Spleen (tissue), 7 donors: ENCODE data around the gene EVA1B.

Experiments
- POLR2AphosphoS5 ChIP-seq, 3 donors: sonication (generic); formaldehyde crosslinking; IDR thresholded peaks; one replicate each; pipeline ENCODE4 v1.5.1; 2017; ENCODE audit warnings: antibody characterized with exemption in 3 of 3
- TF ChIP-seq, protein P1 (sequence below), 11 experiments: fragments of 200-600 bp in 7 of 11; fragments of 450-650 bp in 4 of 11; sonication (generic) in 4 of 11; IDR thresholded peaks in 8 of 11; conservative IDR thresholded peaks in 3 of 11; 1 replicate in 7 of 11; 2 replicates in 4 of 11; pipeline versions ENCODE4 v1.4.0 to v1.8.0; 2016 to 2021; ENCODE audit warnings: antibody characterized with exemption in 11 of 11, inconsistent platforms in 4 of 11, mild to moderate bottlenecking in 1 of 11
- donor health status: DM: no; HTN: no; CAD: no; lungs with moderate emphysema.
- donor health status: DM: no; HTN: no; CAD: no.
- donor health status: DM: no; HTN: no; CAD: no.

- TF ChIP-seq, protein P1, sequence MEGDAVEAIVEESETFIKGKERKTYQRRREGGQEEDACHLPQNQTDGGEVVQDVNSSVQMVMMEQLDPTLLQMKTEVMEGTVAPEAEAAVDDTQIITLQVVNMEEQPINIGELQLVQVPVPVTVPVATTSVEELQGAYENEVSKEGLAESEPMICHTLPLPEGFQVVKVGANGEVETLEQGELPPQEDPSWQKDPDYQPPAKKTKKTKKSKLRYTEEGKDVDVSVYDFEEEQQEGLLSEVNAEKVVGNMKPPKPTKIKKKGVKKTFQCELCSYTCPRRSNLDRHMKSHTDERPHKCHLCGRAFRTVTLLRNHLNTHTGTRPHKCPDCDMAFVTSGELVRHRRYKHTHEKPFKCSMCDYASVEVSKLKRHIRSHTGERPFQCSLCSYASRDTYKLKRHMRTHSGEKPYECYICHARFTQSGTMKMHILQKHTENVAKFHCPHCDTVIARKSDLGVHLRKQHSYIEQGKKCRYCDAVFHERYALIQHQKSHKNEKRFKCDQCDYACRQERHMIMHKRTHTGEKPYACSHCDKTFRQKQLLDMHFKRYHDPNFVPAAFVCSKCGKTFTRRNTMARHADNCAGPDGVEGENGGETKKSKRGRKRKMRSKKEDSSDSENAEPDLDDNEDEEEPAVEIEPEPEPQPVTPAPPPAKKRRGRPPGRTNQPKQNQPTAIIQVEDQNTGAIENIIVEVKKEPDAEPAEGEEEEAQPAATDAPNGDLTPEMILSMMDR (IDR thresholded peaks at IDR 0.05 in 8 of 11, conservative IDR thresholded peaks at IDR 0.05 in 3 of 11): no peak
- TF ChIP-seq POLR2AphosphoS5 (IDR thresholded peaks at IDR 0.05): peak; percentile 49 to 81 (median 67)
These were observed 20.4 kb upstream of the EVA1B start for GRCh38 chr1:36343651-36344394.
